Kidney tubule cell (primary cell): ENCODE measurements around the gene ST6GALNAC2.

ENCODE experiments used
- DNase-seq: peaks from one replicate; pipeline ENCODE4 v3.0.0-alpha.2; 2018; ENCODE audit warnings: low spot score

The ST6GALNAC2 gene

GRCh38 chr17:76599694-76600460, 14.2 kb upstream of the ST6GALNAC2 start:
- DNase-seq: no peak

DNA sequence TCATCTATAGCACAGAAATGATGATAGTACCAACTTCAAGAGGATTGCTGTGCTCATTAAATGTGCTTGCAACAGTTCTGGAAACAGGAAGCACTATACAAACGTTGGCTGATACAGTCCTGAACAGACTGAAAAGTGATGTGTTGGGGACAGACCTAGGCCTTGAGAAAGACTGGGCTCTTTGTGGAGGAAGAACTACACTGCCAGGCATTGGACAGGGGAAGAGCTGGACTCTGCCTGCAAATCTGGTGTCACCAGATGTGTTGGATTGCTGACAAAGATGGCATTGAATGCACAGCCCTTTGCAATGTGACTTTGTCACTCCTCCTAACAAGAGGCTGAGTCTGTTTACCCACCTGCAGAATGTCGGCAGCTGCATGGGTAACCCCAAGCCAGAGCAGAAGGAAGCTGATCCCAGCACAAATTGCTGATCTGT, 12.4 kb upstream of the ST6GALNAC2 start:
- no peak for DNase-seq

DNA sequence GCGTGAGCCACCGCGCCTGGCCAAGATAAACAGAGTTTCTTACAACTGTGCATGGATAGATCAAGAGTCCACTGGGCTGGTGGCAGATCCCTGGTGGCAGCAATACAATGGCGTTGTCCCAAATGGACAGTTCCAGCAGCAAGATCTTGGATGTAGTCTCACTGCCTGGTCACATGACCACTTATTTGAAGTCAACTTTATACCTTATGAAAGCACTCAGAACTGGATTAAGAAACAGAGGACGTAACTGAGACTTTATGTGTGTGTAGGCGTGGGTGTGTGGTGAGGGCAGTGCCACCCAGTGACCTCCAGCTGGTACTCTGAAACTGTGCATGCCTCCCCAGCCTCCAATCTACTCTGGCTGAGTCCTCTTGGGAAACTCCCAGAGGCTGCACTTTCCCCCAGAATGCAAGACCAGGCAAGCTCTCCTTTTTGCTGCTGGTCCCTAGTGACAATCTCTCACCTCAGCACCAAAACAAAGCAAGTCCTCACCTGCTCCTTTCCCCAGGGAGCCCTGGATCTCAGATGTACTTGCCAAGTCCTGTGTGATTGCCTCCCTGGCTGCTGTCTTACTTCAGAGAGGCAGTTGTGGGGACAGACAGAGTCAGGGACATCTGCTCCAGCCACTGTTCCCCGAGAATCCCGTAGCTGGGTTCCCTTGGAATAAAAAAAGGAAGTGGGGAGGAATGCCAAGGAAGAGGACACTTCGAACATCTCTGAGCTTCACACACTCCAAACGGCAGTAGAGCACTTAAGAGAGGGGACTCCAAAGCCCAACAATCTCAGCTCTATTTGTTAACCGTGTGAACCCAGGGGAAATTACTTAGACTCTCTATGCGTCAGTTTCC, 11.7 kb upstream of the ST6GALNAC2 start:
- DNase-seq: peak; percentile 38

DNA sequence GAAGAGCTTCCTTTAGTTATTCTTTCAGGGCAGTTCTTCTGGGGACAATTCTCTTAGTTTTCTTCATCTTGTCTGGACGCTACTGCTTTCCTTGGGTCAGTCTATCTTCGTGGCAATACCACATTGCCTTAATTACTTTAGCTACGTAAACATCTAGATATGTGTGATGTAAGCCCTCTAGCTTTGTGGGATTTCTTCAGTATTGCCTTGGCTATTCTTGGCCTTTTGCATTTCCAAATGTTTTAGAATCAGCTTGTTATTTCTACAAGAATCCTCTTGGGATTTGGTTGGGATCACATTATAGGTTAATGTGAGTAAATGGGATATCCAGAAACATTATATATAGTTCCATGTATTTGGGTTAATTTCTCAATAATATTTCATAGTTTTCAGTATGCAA, 9.0 kb upstream of the ST6GALNAC2 start:
- no peak for DNase-seq

- no peak for DNase-seq
Measured at GRCh38 chr17:76593959-76594358, 8.3 kb upstream of the ST6GALNAC2 start.

- peak; percentile 71 for DNase-seq
Measured at GRCh38 chr17:76593384-76593826, 7.7 kb upstream of the ST6GALNAC2 start.

GRCh38 chr17:76588182-76588581, 2.5 kb upstream of the ST6GALNAC2 start:
- DNase-seq: no peak

DNA sequence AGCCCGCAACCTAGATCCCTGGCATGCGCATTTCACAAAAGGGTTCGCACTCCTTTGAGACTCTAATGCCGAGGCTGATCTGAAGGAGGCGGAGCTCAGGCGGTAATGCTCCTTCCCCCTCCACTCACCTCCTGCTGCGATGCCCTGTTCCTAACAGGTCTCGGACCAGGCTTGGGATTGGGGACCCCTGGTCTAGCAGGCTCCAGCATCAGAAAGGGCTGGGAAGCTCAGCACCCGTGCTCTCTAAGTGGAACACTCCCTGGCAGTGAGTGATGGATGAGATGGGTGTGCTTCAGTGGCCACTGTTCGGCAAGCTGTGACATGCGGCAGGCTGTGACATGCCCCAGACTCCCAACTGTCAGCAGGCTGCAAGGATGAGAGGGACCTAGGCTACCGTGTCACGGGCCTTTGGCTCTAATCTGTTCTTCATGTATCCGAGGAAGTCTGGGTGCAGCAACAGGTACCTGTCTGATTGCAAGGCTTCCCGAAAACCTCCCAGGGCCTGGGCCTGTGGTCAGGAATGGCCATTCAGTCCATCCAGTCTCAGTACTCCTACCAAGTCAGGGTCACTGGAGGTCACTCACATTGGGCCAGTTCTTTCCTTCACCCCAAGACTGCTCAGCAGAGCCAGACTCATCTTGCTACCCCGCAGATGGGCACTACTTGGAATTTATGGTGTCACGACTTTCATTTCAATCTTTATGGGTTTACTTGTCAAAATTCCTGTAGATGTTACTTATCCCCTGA, 1.3 kb upstream of the ST6GALNAC2 start:
- DNase-seq: no peak

GRCh38 chr17:76585033-76585648, 519 bp downstream of the ST6GALNAC2 start:
- no peak for DNase-seq

DNA sequence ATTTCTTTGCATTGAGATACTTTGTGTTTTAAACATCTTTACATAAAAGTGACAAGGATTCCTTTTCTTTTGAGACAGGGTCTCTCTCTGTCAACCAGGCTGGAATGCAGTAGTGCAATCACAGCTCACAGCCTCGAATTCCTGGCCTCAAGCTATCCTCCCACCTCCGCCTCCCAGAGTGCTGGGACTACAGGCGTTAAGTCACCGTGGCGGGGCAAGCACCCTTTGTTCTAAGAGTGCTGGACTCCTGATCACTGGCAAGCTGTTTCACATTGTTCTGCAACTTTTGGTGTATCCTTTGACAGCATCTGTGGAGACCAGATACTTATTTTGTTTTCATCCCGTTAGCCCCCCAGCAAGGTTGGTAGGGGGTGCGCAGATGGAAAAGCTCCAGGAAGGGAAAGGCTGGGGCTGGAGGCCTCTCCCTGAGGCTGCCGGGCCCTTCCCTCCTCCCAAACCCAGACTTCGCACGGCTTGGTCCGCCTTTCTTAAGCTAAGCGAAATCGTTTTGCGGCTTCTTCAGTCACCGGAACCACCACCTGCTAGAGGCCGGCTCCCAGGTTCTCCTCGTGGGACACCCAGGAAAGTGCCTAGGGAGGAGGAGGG, 1.1 kb downstream of the ST6GALNAC2 start:
- peak; percentile 35 for DNase-seq

DNA sequence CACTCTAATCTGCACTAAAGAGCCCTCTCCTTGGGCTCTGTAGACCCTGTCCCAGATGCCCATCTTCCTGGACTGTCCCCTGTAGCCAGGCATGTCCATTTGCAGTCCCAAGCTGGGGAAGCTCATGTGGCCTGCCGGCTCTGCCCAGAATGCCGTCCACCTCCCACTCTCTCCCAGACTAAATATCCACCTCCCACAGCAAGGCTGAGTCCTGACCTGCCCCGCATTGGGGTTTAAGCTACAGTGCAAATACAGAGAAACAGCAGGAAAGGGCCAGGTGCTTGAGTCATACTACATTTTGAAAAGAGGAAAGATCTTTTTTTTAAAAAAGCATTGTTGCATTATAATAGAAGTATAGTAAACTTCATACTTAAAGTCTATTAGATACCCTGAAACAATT, 3.0 kb downstream of the ST6GALNAC2 start:
- no peak for DNase-seq

GRCh38 chr17:76581515-76581914, 4.1 kb downstream of the ST6GALNAC2 start:
- no peak for DNase-seq

- DNase-seq: no peak
Measured at GRCh38 chr17:76579281-76579680, 6.4 kb downstream of the ST6GALNAC2 start.

- DNase-seq: no peak
Measured at GRCh38 chr17:76578376-76578775, 7.3 kb downstream of the ST6GALNAC2 start.

DNA sequence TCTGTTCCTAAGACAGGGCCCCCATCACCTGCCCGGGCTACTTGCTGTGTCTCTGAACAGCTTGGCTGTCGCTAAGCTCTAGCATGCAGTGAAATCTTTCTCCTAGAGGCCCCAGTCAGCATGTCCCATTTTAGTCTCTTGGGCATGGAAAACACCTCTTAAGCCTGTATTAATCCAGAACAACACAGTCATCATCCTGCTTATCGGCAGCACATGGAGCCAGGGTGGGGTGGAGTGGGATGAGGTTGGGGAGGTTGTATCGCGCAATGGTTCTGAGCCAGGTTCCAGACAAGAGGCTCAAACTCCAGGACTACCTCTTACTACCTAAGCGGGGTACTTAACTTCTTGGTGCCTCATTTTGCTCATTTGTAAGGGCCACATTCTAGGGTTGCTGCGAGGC, 7.8 kb downstream of the ST6GALNAC2 start:
- DNase-seq: no peak

- DNase-seq: no peak
Measured at GRCh38 chr17:76576189-76576588, 9.5 kb downstream of the ST6GALNAC2 start.

DNA sequence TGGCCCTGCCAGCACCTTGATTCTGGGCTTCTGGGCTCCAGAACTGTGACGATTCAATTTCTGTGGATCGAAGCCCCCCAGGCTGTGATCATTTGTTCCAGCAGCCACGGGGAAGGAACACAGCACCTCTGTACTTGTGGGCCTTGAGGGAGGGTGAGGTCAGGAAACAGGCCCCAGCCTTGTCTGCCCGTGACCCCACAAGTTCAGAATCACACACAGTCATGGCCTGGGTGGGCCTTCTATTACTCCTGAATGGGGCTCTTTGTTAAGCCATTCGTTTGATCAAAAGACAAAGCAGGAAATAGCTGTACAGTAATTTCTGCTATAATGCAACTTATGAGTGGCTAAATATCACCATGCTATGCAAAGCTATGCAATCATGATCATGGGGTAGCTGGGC, 10.1 kb downstream of the ST6GALNAC2 start:
- no peak for DNase-seq

- no peak for DNase-seq
Measured at GRCh38 chr17:76574166-76574565, 11.5 kb downstream of the ST6GALNAC2 start.

DNA sequence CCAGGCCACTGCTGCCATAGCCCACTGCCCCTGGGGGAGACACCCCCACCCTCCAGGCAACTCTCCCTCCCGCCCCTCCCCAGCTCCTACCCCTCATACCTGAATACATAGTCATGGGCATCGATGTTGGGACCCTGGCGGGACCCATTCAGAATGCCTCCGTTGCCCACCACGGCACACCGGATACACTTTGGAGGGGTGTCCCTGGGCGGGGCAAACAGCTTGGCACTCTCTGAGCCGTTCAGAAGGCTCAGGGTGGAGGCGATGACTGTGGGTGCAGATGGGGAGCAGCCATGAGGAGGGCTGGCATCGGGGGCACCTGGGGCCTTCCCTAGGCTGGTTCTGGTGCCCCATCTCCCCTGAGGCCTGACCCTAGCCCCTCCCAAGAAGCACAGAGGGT, 12.6 kb downstream of the ST6GALNAC2 start:
- no peak for DNase-seq

- DNase-seq: no peak
Measured at GRCh38 chr17:76572201-76572910, 13.3 kb downstream of the ST6GALNAC2 start.
